HUES48 (cell line): ENCODE measurements around the gene PRKCE.

Source experiments
- H3K27ac ChIP-seq: one replicate; pipeline ENCODE4 v1.7.0; 2013; ENCODE audit warnings: low read depth, low read length, inconsistent platforms
- H3K27me3 ChIP-seq: 2 replicates; pipeline ENCODE4 v1.6.1; 2013; ENCODE audit warnings: mild to moderate bottlenecking, low read length; ENCODE audit not compliant: control insufficient read depth, insufficient read depth
- H3K36me3 ChIP-seq: 2 replicates; pipeline ENCODE4 v1.6.1; 2013; ENCODE audit warnings: low read length; ENCODE audit not compliant: control insufficient read depth, insufficient read depth
- H3K4me1 ChIP-seq: 2 replicates; pipeline ENCODE4 v1.6.1; 2013; ENCODE audit warnings: mild to moderate bottlenecking, low read length; ENCODE audit not compliant: control insufficient read depth, insufficient read depth
- H3K4me3 ChIP-seq: 2 replicates; pipeline ENCODE4 v1.5.1; 2013; ENCODE audit warnings: mild to moderate bottlenecking, low read depth, low read length
- H3K9ac ChIP-seq: 2 replicates; pipeline ENCODE4 v1.6.1; 2013; ENCODE audit warnings: mild to moderate bottlenecking, low read depth, low read length, moderate library complexity
- H3K9me3 ChIP-seq: 2 replicates; pipeline ENCODE4 v1.6.1; 2013; ENCODE audit warnings: low read length; ENCODE audit not compliant: control insufficient read depth, insufficient read depth

PRKCE gene

DNA sequence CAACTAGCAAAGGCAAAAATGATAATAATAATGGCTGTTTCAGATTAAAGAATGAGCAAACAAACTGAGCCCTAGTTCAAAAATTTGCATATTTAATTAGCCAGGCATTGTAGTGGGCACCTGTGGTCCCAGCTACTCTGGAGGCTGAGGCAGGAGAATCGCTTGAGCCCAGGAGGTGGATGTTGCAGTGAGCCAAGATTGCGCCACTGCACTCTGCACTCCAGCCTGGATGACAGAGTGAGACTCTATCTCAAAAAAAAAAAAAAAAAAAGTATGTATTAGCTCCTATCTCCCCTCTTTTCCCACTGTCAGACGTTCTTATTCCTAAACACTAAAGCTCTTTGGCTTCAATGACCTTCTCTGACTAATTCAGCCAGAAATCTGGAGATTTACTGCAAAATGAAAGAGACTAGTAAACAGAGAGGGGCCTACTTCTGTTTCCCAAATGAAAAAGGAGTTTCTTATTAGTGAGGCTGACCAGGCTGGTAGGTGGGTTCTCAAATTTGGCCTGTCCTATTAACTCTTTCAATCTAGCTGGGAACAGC lies 36.5 kb upstream of the PRKCE start:
- H3K4me1 ChIP-seq = peaks cover 6% of the 10 kb centered on the region
- no peaks in the 10 kb centered on the region for H3K9me3 ChIP-seq
- H3K27me3 ChIP-seq = no peaks in the 10 kb centered on the region
- no peak overlapping the region for H3K9ac ChIP-seq
- H3K27ac ChIP-seq = no peak overlapping the region
- no peak overlapping the region for H3K4me3 ChIP-seq
- H3K36me3 ChIP-seq = no peaks in the 10 kb centered on the region

DNA sequence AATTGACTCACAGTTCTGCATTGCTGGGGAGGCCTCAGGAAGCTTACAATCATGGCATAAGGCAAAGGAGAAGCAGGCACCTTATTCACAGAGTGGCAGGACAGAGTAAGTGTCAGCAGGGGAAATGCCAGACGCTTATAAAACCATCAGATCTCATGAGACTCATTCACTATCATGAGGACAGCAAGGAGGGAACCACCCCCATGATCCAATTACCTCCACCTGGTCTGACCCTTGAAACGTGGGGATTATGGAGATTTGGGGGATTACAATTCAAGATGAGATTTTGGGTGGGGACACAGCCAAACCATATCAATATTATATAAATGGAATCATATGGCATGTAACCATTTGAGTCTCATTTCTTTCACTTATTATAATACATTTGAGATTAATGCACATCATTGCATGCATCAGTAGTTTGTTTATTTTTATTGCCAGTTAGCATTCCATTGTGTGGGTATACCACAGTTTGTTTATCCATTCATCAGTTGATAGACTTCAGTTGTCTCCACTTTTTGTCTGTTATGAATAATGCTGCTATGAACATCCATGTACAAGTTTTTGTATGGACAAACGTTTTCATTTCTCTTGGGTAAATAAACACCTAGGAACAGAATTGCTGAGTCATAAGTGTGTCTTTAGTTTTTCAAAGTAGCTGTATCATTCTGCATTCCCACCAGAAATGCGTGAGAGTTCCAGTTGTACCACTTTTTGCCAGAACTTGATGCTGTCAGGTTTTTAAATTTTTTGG lies 34.6 kb upstream of the PRKCE start:
- no peak overlapping the region for H3K27ac ChIP-seq
- no peaks in the 10 kb centered on the region for H3K27me3 ChIP-seq
- no peaks in the 10 kb centered on the region for H3K36me3 ChIP-seq
- no peak overlapping the region for H3K4me3 ChIP-seq
- no peak overlapping the region for H3K9ac ChIP-seq
- no peaks in the 10 kb centered on the region for H3K4me1 ChIP-seq
- H3K9me3 ChIP-seq = no peaks in the 10 kb centered on the region

DNA sequence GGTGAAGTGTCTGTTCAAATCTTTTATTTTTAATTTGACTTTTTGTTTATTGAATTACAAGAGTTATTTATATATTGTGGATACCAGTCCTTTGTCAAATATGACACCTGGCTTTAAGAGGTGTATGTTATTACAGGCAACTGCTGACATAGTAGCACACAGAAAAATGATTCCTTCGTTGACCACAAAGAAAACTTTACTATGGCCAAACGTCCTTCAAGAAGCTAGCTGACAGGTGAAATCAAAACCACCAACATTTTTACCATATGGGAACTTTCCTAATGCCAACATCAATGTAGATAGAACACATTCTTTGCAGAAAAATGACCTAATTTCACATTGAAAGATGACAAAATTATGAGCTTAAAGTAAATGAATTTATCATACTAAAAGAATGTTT lies 34.0 kb upstream of the PRKCE start:
- no peak overlapping the region for H3K27ac ChIP-seq
- no peak overlapping the region for H3K4me3 ChIP-seq
- H3K9me3 ChIP-seq = no peaks in the 10 kb centered on the region
- no peaks in the 10 kb centered on the region for H3K27me3 ChIP-seq
- H3K4me1 ChIP-seq = no peaks in the 10 kb centered on the region
- no peak overlapping the region for H3K9ac ChIP-seq
- no peaks in the 10 kb centered on the region for H3K36me3 ChIP-seq

DNA sequence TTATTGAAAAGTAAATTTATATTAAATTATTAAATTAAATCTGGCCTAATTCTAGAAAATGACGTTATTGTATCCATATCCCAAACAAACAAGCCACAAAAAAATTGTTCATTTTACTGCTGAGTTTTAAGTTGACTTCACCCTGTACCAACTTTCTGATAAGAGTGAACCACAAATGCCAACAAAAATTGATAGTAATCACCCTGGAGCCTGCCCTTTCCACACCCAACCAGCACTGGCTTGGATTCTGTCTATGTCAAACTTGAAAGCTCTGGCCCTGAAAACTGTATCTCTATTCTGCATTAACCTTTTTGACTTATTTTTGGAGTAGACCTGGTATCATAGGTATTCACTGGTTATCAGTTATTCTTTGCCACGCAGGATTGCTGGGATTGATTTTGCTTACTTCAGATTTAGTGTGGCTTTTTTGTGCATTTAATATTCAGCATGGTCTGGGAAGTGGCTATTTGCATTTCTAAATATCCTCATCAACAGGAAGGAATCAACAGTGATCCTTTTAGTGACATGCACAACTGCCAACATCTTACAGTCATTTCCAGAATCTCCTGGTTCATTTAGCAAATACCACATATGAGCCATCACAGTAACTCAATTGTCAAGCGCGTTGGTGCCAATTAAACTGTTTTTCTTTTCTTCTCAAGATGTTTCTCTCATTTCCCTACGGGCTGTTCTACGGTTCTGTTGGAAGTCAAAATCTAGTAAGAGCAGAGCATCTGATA lies 29.0 kb upstream of the PRKCE start:
- no peak overlapping the region for H3K4me3 ChIP-seq
- H3K9ac ChIP-seq = no peak overlapping the region
- no peaks in the 10 kb centered on the region for H3K27me3 ChIP-seq
- H3K9me3 ChIP-seq = no peaks in the 10 kb centered on the region
- no peak overlapping the region for H3K27ac ChIP-seq
- no peaks in the 10 kb centered on the region for H3K4me1 ChIP-seq
- no peaks in the 10 kb centered on the region for H3K36me3 ChIP-seq

DNA sequence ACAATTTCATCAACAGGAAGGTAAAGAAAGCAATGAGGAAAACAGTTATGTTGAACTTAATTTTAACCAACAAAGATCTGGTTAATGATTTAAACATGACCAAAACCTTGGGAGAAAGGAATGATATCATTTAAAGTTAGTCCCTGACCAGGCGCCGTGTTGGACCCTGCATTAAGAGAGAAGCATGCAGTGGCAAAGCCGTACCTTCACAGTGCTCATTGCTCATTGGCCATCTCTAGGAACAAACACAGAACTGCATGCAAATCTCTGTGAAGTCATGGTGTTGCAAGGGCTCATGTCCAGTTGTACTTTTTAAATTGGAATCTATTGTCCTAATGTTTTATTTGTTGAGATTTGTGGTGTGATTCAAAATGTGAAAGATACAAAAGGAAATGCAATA lies 28.4 kb upstream of the PRKCE start:
- H3K36me3 ChIP-seq = no peaks in the 10 kb centered on the region
- H3K4me3 ChIP-seq = no peak overlapping the region
- H3K9me3 ChIP-seq = no peaks in the 10 kb centered on the region
- H3K9ac ChIP-seq = no peak overlapping the region
- H3K27me3 ChIP-seq = no peaks in the 10 kb centered on the region
- H3K4me1 ChIP-seq = no peaks in the 10 kb centered on the region
- H3K27ac ChIP-seq = no peak overlapping the region

DNA sequence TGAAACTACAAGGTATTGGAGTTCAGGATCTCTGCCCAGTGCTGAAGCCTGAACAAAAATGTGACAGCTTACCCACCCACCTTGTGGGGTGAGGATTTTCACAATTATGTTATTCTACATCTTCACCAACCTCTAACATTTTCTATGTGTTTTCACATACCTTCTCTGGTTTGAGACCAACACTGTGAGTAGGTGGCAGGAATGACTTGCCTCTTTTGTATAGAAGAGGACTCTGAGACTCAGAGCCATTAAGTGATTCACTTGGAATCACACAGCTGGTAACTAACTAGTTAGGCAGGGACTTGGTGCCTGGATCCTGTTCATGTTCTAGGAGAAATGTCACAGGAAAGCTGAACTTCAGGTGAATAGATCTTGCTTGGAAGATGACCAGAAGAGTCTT lies 25.7 kb upstream of the PRKCE start:
- no peak overlapping the region for H3K9ac ChIP-seq
- no peak overlapping the region for H3K27ac ChIP-seq
- no peaks in the 10 kb centered on the region for H3K27me3 ChIP-seq
- no peaks in the 10 kb centered on the region for H3K9me3 ChIP-seq
- no peak overlapping the region for H3K4me3 ChIP-seq
- H3K4me1 ChIP-seq = no peaks in the 10 kb centered on the region; the same call in 1 of the 2 replicates
- no peaks in the 10 kb centered on the region for H3K36me3 ChIP-seq

DNA sequence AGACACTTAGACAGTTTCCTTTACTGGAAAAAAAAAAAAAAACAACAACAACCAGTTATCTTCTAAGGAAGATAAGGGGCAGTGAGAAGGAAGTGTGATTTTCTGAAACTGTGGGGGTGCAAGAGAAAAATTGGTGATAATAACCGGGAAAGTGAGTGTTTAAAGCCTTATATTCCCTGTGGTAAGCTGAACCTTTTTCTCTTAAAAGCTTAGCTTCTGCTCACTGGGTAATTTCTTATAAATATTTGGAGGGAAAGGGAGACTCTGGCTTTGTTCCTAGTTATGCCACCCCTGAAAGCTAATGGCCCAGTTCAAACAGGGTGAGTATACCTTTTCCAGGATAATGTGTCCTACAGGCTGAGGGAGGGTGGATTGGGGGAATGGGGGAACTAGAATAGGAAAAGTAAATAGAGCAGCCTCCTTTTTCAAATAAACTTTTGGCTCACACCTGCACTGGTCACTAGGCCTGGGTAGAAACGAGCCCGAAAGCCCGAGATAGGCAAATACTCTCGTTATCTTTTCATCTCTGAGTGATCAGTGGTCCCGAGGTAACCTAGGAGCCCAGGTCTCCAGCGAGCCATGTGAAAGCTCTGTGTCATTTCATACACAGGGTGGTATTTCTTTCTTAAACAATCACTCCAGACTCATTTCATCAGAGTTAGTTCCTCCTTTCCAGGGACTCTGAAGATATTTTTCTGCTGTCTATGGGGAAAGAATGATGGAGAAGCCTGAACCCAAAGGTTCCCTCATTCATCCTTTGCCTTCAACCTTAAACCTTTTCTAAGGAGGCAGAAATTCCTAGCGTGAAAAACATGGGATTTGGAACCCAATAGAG lies 24.9 kb upstream of the PRKCE start:
- Histone ChIP-seq H3K4me3 (no peak overlapping the region), H3K27ac (no peak overlapping the region), H3K9me3 (no peaks in the 10 kb centered on the region), H3K4me1 (peaks cover 7% of the 10 kb centered on the region; the same call in 1 of the 2 replicates), H3K27me3 (no peaks in the 10 kb centered on the region), H3K36me3 (no peaks in the 10 kb centered on the region), H3K9ac (no peak overlapping the region)

DNA sequence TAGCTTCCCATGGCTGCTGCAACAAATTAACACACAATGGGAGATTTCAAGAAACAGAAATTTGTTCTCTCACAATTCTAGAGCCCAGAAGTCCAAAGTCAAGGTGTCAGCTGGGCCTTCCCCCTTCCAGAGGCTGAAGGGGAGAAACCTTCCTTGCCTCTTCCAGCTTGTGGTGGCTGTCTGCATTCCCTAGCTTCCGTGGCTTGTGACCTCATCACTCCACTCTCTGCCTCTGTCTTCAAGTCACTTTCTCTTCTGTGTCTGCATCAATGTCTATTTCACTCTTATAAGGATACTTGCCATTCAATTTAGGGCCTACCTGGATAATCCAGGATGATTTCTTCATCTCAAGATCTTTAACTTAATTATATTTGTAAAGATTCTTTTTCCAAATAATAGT lies 23.6 kb upstream of the PRKCE start:
- Histone ChIP-seq H3K27me3 (no peaks in the 10 kb centered on the region), H3K9ac (no peak overlapping the region), H3K27ac (no peak overlapping the region), H3K36me3 (no peaks in the 10 kb centered on the region), H3K4me3 (no peak overlapping the region), H3K4me1 (peaks cover 15% of the 10 kb centered on the region), H3K9me3 (no peaks in the 10 kb centered on the region)

DNA sequence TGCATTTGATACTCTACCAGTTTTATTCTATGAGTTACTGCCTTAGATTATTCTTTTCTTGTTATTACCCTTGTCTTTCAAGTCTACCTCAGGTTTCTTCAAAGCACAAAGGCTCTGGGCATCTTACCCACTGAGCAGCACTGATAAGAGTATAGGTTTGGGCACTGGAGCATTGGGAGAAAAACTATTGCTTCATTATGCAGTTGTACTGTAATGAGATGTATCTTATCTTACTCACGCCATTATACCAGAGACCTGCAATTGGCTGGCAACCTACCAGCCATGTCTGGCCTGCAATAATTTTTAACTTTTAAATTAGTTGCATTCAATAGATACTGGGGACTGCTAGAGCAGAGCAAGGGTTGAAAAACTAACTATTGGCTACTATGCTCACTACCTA lies 21.5 kb upstream of the PRKCE start:
- Histone ChIP-seq H3K9ac (no peak overlapping the region), H3K27ac (no peak overlapping the region), H3K27me3 (no peaks in the 10 kb centered on the region), H3K9me3 (no peaks in the 10 kb centered on the region), H3K4me1 (peaks cover 15% of the 10 kb centered on the region), H3K36me3 (no peaks in the 10 kb centered on the region), H3K4me3 (no peak overlapping the region)

DNA sequence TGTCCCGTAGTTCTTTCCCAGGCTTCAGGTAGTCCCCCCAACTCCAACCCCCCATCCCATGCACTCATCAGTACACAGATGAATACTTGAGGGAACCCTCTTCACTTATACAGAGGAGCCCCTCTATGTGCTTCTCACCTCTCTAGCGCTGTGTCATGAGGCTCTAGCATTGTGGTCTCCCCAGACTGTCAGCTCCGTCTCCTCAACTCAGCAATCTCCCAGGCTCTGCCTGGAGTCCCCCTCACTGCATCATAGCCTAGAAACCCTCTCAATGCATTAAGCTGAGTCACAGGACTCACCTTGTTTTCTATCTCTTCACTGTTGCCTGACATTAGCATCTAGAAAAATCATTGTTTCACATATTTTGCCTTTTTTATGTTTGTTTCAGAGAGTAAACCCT lies 20.2 kb upstream of the PRKCE start:
- Histone ChIP-seq H3K4me1 (peaks cover 15% of the 10 kb centered on the region), H3K27me3 (no peaks in the 10 kb centered on the region)

More for the DNA sequence above, 20.2 kb upstream of the PRKCE start:
- Histone ChIP-seq H3K9ac (no peak overlapping the region), H3K4me3 (no peak overlapping the region), H3K36me3 (no peaks in the 10 kb centered on the region), H3K27ac (no peak overlapping the region), H3K9me3 (no peaks in the 10 kb centered on the region)
